H7 (cell line): ENCODE measurements around the gene ASIC2. TPM values are rescaled to one million over a fixed set of nuclear protein-coding genes. Genes with fewer than 3 reads are reported as not detected.

Experiments
- DNase-seq: peaks from one replicate; pipeline ENCODE4 v3.0.0; 2012
- H3K27me3 ChIP-seq: 2 replicates; pipeline ENCODE4 v1.6.0; 2011; ENCODE audit warnings: mild to moderate bottlenecking, low read length; ENCODE audit not compliant: control insufficient read depth, insufficient read depth
- H3K36me3 ChIP-seq: replicated peaks from 2 replicates; pipeline ENCODE4 v1.5.1; 2011; ENCODE audit warnings: low read length; ENCODE audit not compliant: control insufficient read depth, insufficient read depth
- H3K4me3 ChIP-seq: 2 replicates; pipeline ENCODE4 v1.5.1; 2011; ENCODE audit warnings: low read depth, mild to moderate bottlenecking, control low read depth, low read length, moderate library complexity; ENCODE audit not compliant: insufficient read depth
- total RNA-seq: library from RNA; depleted of rRNA; stranded (reverse); fragments of >200 nt; shearing (Covaris generic); gene quantifications from 2 replicates; pipeline ENCODE4 v1.2.3, GENCODE V29; 2014

Gene ASIC2
- total RNA-seq, 1 experiment from 2014 or later, result 5.5 TPM

GRCh38 chr17:33273271-33273670 lies 19.8 kb downstream of the ASIC2 start:
- DNase-seq, result no peak
- H3K36me3 ChIP-seq, result no peaks in the 10 kb centered on the region
- 0 out of 2 replicates have a peak, but pooled peaks cover 2% of the 10 kb centered on the region for H3K27me3 ChIP-seq
- H3K4me3 ChIP-seq, result no peak overlapping the region

DNA sequence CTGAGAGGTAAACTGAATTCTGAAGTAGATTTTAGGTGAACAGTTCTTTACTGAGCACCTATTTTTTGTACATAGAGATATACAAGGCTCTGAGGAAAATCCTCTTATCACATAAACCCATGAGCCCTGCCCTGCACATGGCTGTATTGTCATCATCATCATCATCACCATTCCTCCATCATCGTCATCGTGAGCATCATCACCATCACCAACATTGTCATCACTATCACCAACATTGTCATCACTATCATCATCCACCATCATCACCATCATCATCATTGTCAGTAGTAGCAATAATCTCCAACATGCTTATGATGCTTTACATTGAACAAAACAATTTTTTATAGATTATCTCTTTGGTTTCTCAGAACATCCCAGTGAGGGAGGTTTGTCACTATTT lies 20.7 kb downstream of the ASIC2 start:
- no peak overlapping the region for H3K4me3 ChIP-seq
- H3K27me3 ChIP-seq, result 0 out of 2 replicates have a peak, but pooled peaks cover 2% of the 10 kb centered on the region
- DNase-seq, result no peak
- no peaks in the 10 kb centered on the region for H3K36me3 ChIP-seq

- no peaks in the 10 kb centered on the region for H3K36me3 ChIP-seq
- DNase-seq, result no peak
- H3K27me3 ChIP-seq, result 0 out of 2 replicates have a peak, but pooled peaks cover 2% of the 10 kb centered on the region
- H3K4me3 ChIP-seq, result no peak overlapping the region
Observed at GRCh38 chr17:33269337-33270060, 23.6 kb downstream of the ASIC2 start.

DNA sequence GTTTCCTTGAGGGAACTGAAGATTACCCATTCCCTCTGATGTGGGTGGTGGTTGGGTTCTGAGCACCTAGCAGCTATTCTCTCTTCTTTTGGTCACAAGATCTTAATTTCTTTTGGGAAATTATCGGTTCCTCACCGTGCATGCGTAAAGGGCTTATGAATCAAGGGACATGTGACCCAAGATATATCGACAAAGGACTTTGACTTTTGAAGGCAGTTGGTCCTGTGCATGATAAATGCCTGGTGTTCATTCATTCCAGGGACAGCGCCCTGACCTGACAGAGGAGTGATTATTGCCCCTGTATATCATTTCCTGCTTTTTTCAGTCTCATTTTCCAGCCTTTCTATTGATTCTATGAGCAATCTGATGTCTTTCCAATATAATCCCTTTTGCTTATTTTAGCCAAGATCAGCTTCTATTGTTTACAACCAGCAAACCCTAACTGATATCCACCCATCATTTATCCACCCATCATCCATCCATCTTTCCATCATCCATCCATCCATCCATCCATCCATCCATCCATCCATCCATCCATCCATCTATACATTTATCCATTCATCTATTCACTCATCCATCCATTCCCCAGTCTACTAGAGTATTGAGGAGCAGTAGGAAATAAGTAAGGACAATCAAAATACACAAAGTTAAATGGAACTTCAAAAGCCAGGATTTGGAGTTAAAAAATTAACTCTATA lies 25.1 kb downstream of the ASIC2 start:
- H3K27me3 ChIP-seq, result 0 out of 2 replicates have a peak, but pooled peaks cover 2% of the 10 kb centered on the region
- H3K4me3 ChIP-seq, result no peak overlapping the region
- no peaks in the 10 kb centered on the region for H3K36me3 ChIP-seq
- no peak for DNase-seq

DNA sequence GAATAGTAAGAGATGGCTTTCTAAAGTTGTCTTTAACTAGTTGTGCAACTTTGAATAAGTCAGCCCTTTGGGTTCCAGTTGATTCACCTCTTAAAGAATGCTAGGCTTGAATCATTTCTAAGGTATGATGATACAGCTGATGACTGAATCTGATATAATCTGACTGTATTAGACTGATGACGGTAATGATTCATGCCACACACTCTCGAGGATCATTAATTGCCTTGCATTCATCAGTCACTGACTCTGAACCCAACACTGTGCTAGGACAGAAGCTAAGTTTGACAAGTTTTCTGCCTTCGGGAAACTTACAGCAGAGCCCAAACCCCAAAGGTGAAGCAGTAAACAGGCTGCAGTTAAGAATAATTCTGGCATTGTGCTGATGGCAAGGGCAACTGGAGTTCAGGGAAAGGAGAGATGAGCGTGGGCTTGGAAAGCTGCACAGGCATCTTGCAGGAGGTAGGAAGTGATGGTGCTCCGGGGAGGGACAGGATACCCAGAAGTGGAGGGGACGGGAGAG lies 25.8 kb downstream of the ASIC2 start:
- Histone ChIP-seq H3K36me3 (no peaks in the 10 kb centered on the region), H3K27me3 (0 out of 2 replicates have a peak, but pooled peaks cover 2% of the 10 kb centered on the region), H3K4me3 (no peak overlapping the region)
- DNase-seq, result no peak

DNA sequence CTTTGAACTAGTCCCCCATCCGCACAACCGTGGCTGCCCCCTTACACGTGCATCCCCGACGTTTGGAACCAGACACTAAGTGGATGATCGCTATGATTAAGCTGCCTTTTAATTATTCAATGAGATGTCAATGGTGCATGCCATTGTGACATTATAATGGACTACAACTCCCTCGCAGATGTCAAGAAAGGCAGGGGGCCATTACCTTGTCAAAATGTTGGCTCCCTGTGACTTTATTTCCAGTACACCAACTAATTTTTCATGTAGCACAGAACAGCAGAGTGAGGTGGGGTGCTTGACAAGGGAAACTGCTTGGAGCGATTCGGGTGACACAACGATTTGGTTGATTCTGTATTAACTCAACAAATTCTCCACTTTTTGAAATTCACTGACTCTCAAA lies 26.5 kb downstream of the ASIC2 start:
- Histone ChIP-seq H3K36me3 (no peaks in the 10 kb centered on the region), H3K4me3 (no peak overlapping the region), H3K27me3 (0 out of 2 replicates have a peak, but pooled peaks cover 2% of the 10 kb centered on the region)
- no peak for DNase-seq

GRCh38 chr17:33266116-33266515 lies 27.0 kb downstream of the ASIC2 start:
- Histone ChIP-seq H3K4me3 (no peak overlapping the region), H3K27me3 (0 out of 2 replicates have a peak, but pooled peaks cover 2% of the 10 kb centered on the region), H3K36me3 (no peaks in the 10 kb centered on the region)
- no peak for DNase-seq

GRCh38 chr17:33263396-33263795 lies 29.7 kb downstream of the ASIC2 start:
- no peaks in the 10 kb centered on the region for H3K36me3 ChIP-seq
- no peak for DNase-seq
- H3K27me3 ChIP-seq, result no peaks in the 10 kb centered on the region
- no peak overlapping the region for H3K4me3 ChIP-seq

GRCh38 chr17:33262266-33263123 lies 30.6 kb downstream of the ASIC2 start:
- Histone ChIP-seq H3K4me3 (no peak overlapping the region), H3K36me3 (no peaks in the 10 kb centered on the region), H3K27me3 (no peaks in the 10 kb centered on the region)
- no peak for DNase-seq

DNA sequence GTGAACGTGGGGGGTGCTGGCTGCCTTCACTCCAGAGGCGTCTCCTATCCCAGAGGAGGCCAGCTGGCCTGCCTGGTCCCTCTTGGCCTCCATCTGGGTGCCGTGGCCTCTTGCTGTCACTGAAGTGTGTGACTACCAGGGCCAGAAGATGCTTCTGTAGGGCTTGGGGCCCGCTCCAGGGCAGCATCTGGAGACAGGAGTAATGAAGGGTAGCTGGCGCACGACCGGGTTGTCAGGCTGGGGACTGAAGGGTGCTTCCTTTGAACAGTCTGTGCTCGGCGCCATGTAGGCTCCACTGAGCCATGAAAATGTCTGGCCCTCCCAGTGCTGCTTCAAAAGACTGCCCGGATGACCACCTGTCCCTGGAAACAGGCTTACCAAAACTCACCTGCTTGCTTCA lies 31.3 kb downstream of the ASIC2 start:
- no peak for DNase-seq
- Histone ChIP-seq H3K27me3 (no peaks in the 10 kb centered on the region), H3K36me3 (no peaks in the 10 kb centered on the region), H3K4me3 (no peak overlapping the region)

DNA sequence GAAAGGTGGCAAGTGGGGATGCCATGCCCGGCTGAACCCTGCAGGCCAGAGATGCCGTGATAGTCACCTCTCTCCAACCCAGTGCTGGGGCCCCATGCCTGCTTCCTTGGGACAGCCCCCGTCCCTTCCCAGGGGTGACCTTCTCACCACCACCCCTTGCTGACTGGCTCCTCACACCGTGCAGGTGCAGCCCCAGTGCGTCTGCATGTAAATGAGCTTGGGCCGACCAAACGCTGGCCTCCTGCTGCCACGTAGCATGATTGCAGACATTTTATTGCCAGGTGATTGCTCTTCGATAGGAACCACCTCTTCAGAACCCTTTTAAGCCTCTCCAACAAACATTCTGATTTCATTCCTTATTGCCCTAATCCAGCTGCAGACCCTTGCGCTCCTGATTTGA lies 32.5 kb downstream of the ASIC2 start:
- Histone ChIP-seq H3K4me3 (no peak overlapping the region), H3K36me3 (no peaks in the 10 kb centered on the region), H3K27me3 (no peaks in the 10 kb centered on the region)
- peak; percentile 49 for DNase-seq

DNA sequence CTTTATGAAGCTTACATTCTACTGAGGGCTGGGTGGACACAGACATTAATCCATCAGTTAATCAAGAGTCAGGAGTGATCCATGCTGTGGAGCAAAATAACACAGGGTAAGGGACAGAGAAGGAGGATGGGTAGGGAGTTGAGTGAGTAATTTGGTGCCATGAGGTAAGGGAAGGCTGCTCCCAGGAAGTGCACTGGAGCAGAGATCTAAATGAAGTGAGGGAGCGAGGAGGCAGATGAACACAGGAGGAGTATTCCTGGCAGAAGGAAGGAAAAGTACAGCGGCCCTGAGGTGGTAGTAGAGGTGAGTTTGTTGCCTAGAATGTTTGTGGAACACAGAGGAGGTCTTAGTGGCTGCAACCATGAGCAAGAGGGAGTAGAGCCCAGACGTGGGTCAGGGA lies 34.8 kb downstream of the ASIC2 start:
- H3K4me3 ChIP-seq, result no peak overlapping the region
- H3K36me3 ChIP-seq, result no peaks in the 10 kb centered on the region
- no peaks in the 10 kb centered on the region for H3K27me3 ChIP-seq
- DNase-seq, result no peak

GRCh38 chr17:33245183-33245582 lies 47.9 kb downstream of the ASIC2 start:
- DNase-seq, result no peak
- H3K27me3 ChIP-seq, result no peaks in the 10 kb centered on the region
- no peaks in the 10 kb centered on the region for H3K36me3 ChIP-seq
- H3K4me3 ChIP-seq, result no peak overlapping the region

- Histone ChIP-seq H3K4me3 (no peak overlapping the region), H3K27me3 (no peaks in the 10 kb centered on the region), H3K36me3 (no peaks in the 10 kb centered on the region)
- DNase-seq, result no peak
Observed at GRCh38 chr17:33243732-33244131, 49.4 kb downstream of the ASIC2 start.
